Hypothalamus (tissue), 51 donors: Measurements from ENCODE around the gene PLGLB1.
"Not testable (repeated sequence)": the region's sequence is repeated elsewhere in the genome, so short reads cannot be mapped to it uniquely, and the experiment has no call there.

ENCODE experiments used
- DNase-seq, 51 donors: peaks; one replicate each; lab custom pipeline; 2025; lab: John Stamatoyannopoulos, UW

PLGLB1 gene

DNA sequence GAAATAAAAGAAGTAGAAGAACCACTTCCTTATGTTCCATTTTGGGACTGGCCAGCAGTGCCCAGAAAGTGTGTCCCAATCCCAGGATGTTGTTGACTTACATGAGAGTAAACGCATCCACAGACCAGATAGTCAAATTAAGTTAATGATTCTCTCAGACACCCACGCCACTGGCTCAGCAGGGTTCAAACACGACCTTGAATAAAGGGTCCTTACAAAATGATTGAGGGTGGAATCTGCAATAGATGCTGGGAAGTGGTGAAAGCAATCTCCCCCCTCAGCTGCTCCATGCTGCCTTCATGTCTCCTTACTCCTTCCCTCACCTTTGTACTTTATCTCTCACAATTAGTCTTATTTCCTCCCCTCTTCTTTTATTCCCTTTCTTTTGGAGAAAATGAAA, at the start of gene PLGLB1:
PLGLB1 (minus strand) TSS at position 101 of the 400 bp plus-strand sequence; CDS start at position 40, 61 bp downstream.
- not testable (repeated sequence) for DNase-seq

DNA sequence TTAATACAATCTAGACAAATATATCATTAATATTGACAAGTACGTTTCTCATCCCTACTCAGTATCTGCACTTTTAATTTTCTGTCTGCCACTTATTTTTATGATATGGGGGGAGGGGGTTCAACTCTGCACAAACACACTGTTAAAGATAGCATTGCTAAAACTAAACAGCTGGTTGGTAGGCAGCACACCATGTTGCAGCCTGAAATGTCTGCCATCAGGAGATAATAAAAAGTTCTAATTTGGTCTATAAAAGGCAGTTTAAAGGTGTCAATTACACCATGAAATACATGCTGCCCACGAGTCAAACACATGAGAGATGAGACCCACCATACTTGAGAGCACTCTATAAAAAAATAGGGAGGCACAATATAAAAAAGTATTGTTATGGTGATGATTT, 42.7 kb upstream of the PLGLB1 start:
- not testable (repeated sequence) for DNase-seq

- DNase-seq = not testable (repeated sequence)
Measured at GRCh38 chr2:87063431-87063830, 41.8 kb upstream of the PLGLB1 start.

- not testable (repeated sequence) for DNase-seq
Measured at GRCh38 chr2:87061519-87061918, 39.9 kb upstream of the PLGLB1 start.

DNA sequence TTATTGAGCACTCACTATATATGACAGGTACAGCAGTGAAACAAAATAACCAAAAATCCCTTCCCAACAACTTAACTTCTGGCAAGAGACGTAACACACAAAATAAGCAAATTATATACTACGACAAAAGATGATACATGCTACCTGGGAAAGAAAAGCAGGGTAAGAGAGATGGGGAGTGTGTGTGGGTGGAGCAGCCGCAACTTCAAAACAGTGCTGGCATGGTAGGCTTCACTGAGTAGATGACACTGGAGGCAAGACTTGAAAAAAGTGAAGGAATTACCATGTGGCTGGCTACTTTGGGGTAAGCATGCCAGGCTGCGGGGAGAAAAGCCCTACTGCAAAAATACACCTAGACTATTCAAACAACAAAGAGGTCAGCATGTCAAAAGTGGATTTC, 36.0 kb upstream of the PLGLB1 start:
- not testable (repeated sequence) for DNase-seq

DNA sequence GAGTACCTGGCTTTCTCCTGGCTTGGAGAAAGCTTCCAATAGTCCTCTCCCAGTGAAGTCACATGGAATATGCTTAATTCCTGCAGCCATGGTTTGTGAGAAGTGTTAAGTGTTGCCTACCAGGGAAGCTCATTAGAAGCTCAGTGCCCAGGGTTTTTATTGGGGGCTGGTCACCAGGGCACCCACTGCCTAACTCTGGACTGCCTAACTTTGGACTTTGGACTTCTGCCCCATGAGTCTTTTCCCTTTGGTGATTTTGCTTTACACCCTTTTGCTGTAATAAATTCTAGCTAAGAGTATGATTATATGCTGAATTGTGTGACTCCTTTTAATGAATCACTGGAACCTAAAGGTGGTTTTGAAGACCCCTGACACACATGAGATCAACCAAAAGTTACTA, 35.2 kb upstream of the PLGLB1 start:
- not testable (repeated sequence) for DNase-seq

GRCh38 chr2:87056435-87056834, 34.8 kb upstream of the PLGLB1 start:
- not testable (repeated sequence) for DNase-seq

DNA sequence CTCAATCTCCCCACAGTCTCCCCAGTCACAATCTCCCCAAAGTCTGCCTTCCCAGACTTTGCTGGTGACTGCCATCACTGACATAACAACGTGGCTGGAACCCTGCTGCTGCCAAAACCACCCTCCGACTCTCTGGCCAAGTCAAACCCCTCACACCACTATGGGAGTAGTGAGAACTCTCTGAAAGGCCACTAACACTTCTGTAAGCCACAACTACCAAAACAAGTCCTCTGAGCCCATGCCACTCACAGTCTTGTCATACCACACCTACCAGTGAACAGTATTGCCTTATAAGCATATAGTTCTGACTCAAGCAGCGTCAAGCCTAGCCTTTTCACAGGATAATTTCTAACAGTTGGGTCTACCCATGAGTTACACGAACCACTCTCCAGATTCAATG, 32.7 kb upstream of the PLGLB1 start:
- DNase-seq = not testable (repeated sequence)

- DNase-seq = not testable (repeated sequence)
Measured at GRCh38 chr2:87041321-87041978, 19.8 kb upstream of the PLGLB1 start.

DNA sequence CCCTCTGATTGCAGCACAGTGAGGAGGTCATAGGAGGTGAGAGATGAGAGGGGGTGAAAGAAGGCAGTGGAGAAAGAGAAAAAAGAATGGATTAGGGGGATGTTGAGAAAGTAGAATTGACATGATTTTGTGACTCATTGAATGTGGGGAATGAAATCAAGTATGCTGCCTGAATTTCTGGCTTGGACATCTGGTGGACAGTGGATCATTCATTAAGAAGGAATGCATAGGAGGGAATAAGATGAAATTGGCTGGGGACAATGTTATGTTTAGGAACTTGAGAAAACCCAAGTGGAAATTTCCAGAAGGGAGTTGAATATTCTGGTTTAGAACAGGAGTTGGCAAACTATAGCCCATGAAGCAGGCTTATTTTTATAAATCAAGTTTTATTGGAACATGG, 7.0 kb upstream of the PLGLB1 start:
- DNase-seq = not testable (repeated sequence)

GRCh38 chr2:87026816-87027215, 5.2 kb upstream of the PLGLB1 start:
- DNase-seq = not testable (repeated sequence)

DNA sequence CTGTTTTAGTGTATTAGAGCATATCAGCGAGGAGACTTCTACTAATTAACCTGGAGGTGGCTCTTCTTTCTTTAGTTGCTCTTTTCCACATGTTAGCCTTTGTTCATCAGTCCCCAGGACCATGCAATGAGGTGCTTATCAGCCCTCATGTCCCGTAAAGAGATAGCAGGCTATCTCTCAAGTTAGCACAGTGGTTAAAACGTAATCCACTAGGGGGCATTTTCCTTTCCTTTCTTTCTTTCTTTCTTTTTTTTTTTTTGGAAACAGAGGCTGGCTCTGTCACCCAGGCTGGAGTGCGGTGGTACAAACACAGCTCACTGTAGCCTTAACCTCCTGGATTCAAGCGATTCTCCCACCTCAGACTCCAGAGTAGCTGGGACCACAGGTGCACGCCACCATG, 4.3 kb upstream of the PLGLB1 start:
- not testable (repeated sequence) for DNase-seq

GRCh38 chr2:87023988-87024615, 2.5 kb upstream of the PLGLB1 start:
- DNase-seq = not testable (repeated sequence)

DNA sequence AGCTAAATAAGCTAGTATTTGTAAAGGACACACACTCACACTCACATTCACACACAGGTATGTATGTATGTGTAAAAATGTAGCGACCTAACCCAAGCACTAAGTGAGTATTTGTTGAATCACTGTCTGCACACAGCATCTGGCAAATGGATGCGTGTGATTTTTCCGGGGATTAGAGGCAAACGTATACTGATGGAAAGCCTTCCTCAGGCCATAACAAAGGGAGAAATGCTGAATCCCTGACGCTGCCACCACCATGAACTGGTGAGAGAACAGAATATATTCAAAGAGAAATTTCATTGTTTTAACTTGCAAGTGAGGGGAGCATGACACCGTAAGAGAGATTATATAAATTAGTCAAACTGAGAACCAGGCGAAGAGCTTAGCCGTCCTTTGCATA, 601 bp downstream of the PLGLB1 start:
- DNase-seq = not testable (repeated sequence)

- not testable (repeated sequence) for DNase-seq
Measured at GRCh38 chr2:87019053-87019452, 2.6 kb downstream of the PLGLB1 start.

DNA sequence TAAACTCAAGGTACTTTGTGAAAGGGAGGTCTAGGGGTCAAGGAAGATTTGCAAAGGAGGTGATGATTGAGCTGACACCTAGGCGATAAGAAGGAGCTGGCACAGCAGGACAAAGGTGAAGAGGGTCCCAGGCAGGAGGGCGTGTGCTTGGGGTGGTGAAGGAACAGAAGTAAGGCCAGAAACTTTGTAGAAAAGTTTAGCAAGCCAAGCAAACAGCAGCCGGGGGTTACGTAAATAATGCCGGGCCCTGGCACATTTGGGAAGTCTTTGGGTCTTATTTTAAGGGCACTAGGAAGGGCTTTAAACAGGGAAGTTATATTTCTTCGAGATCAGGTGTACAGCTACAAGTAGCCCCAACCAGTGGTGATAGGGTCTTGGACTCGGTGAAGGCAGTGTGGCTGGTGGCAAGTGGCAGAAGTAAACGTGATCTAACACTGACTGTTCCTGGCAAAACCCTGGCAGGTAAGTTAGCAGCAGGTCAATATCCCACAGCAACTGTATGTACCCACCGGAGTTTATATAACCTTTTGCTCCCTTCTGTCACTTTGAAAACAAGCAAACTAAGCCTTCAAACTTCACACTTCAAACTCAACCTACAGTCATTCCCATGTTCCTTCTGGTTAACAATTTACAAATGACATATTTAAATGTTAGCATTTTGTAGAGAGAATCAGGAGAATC, 7.0 kb downstream of the PLGLB1 start:
- not testable (repeated sequence) for DNase-seq

DNA sequence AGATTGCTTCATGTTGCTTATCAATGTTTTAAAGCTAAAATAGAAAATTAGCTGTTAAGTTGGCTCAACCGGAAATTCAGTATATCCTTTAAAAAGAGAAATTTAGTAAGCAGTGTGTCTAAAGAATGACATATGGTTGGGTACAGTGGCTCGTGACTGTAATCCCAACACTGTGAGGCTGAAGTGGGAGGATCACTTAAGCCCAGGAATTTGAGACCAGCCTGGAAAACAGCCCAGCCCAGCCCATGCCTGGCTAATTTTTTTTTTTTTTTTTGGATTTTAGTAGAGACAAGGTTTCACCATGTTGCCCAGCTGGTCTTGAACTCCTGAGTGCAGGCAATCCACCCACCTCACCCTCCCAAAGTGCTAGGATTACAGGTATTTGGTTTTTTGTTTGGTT, 17.2 kb downstream of the PLGLB1 start:
- DNase-seq = not testable (repeated sequence)
